PFSK-1 (cell line): ENCODE data around the gene ATP2B2.

Source experiments
- FOXP2 ChIP-seq: optimal IDR thresholded peaks from 2 replicates; pipeline ENCODE3; 2011; ENCODE audit warnings: borderline replicate concordance, control low read depth, inconsistent platforms; ENCODE audit not compliant: insufficient read depth; ENCODE audit errors: extremely low read length, extremely low read depth
- POLR2AphosphoS5 ChIP-seq: IDR thresholded peaks from 2 replicates; pipeline ENCODE4 v1.6.1; 2012; ENCODE audit warnings: low read depth, mild to moderate bottlenecking, control low read depth, low read length, moderate library complexity
- REST ChIP-seq, 2 experiments: IDR thresholded peaks; 2 replicates each; pipeline versions ENCODE4 v1.6.1 to v1.8.0; 2011 to 2012; ENCODE audit warnings: low read depth in 2 of 2, low read length in 2 of 2, control low read depth in 1 of 2, inconsistent platforms in 1 of 2, mild to moderate bottlenecking in 1 of 2, moderate library complexity in 1 of 2; ENCODE audit not compliant: insufficient read depth in 1 of 2
- SIN3A ChIP-seq: IDR thresholded peaks from 2 replicates; pipeline ENCODE4 v1.6.1; 2012; ENCODE audit warnings: mild to moderate bottlenecking, low read length, moderate library complexity, borderline replicate concordance; ENCODE audit not compliant: insufficient read depth
- TAF1 ChIP-seq: IDR thresholded peaks from 2 replicates; pipeline ENCODE4 v1.6.1; 2012; ENCODE audit warnings: low read length, control low read depth, borderline replicate concordance; ENCODE audit not compliant: insufficient read depth

ATP2B2 gene

GRCh38 chr3:10337323-10338163 lies 167.8 kb downstream of the ATP2B2 start:
- TF ChIP-seq TAF1 (no peak), POLR2AphosphoS5 (no peak), SIN3A (no peak), FOXP2 (no peak), REST (IDR thresholded peaks at IDR 0.05; ENCODE audit: insufficient read depth in 1 of 2, low read depth in 2 of 2, low read length in 2 of 2) (no peak)

- no peak for TF ChIP-seq SIN3A
- no peak for TF ChIP-seq TAF1
- TF ChIP-seq POLR2AphosphoS5, result no peak
- no peak for TF ChIP-seq FOXP2
These were observed 168.6 kb downstream of the ATP2B2 start for GRCh38 chr3:10336761-10337160.

- TF ChIP-seq SIN3A, result no peak
- no peak for TF ChIP-seq TAF1
- TF ChIP-seq POLR2AphosphoS5, result no peak
- TF ChIP-seq REST (IDR thresholded peaks at IDR 0.05; ENCODE audit: insufficient read depth in 1 of 2, low read depth in 2 of 2, low read length in 2 of 2), result no peak
- TF ChIP-seq FOXP2, result no peak
These were observed 169.3 kb downstream of the ATP2B2 start for GRCh38 chr3:10335871-10336622.

GRCh38 chr3:10335190-10335738 lies 170.1 kb downstream of the ATP2B2 start:
- TF ChIP-seq REST (IDR thresholded peaks at IDR 0.05; ENCODE audit: insufficient read depth in 1 of 2, low read depth in 2 of 2, low read length in 2 of 2) (no peak), SIN3A (no peak), POLR2AphosphoS5 (no peak), FOXP2 (no peak), TAF1 (no peak)

GRCh38 chr3:10334459-10334858 lies 170.9 kb downstream of the ATP2B2 start:
- no peak for TF ChIP-seq SIN3A
- TF ChIP-seq POLR2AphosphoS5, result no peak
- no peak for TF ChIP-seq REST (IDR thresholded peaks at IDR 0.05; ENCODE audit: insufficient read depth in 1 of 2, low read depth in 2 of 2, low read length in 2 of 2)
